Measurements from ENCODE around the gene GUCY1A1.
"Not testable (repeated sequence)": the region's sequence is repeated elsewhere in the genome, so short reads cannot be mapped to it uniquely, and the experiment has no call there.

Gene GUCY1A1

GRCh38 chr4:155643087-155643486, 23.6 kb upstream of the GUCY1A1 start:
- no peak for TF ChIP-seq CTCF (conservative IDR thresholded peaks at IDR 0.05)

DNA sequence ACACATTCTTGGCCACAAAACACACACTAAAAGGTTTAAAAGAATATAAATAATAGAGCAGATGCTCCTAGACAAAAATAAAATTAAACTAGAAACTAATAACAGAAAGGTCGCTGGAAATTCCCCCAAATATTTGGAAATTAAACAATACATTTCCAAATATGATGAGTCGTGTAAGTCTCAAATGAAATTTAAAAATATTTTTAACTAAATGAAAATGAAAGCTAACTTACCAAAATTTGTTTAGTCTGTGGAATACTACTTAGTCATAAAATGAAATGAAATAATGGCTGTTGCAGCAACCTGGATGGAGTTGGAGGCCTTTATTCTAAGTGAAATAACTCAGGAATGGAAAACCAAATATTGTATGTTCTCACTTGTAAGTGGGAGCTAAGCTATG, 20.6 kb upstream of the GUCY1A1 start:
- TF ChIP-seq ZFX (IDR thresholded peaks at IDR 0.05) = no peak
- TF ChIP-seq CTCF (conservative IDR thresholded peaks at IDR 0.05) = no peak
- no peak overlapping the region for H3K27ac ChIP-seq

More at GRCh38 chr4:155643087-155643486, 23.6 kb upstream of the GUCY1A1 start:
- no peak overlapping the region for H3K27ac ChIP-seq

GRCh38 chr4:155650785-155651184, 15.9 kb upstream of the GUCY1A1 start:
- not testable (repeated sequence) for H3K27ac ChIP-seq

- TF ChIP-seq CTCF (conservative IDR thresholded peaks at IDR 0.05) (no peak), ZFX (IDR thresholded peaks at IDR 0.05) (no peak)
- H3K27ac ChIP-seq = no peak overlapping the region
Measured at GRCh38 chr4:155653052-155653451, 13.6 kb upstream of the GUCY1A1 start.

GRCh38 chr4:155656025-155656424, 10.6 kb upstream of the GUCY1A1 start:
- no peak overlapping the region for H3K27ac ChIP-seq
- TF ChIP-seq CTCF (conservative IDR thresholded peaks at IDR 0.05) (no peak), ZFX (IDR thresholded peaks at IDR 0.05) (no peak)

DNA sequence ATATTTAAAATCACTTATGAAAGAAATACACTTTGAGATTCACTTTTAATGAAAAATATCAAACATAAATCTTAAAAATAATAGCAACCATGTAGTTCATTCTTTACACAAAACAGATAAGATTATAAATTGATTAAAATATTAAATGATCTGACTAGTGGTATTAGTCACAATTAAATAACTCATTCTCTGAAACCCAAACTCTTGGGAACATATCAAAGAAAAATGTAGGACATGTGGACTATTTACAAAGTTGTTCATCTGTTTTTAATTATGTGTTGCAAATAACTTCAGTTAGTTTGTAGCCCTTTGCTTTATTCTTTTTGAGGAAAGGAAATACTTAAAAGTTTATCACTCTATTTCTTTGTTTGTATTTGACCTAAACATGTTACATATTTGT, 9.5 kb upstream of the GUCY1A1 start:
- H3K27ac ChIP-seq = no peak overlapping the region
- TF ChIP-seq CTCF (conservative IDR thresholded peaks at IDR 0.05) (no peak), ZFX (IDR thresholded peaks at IDR 0.05) (no peak)

DNA sequence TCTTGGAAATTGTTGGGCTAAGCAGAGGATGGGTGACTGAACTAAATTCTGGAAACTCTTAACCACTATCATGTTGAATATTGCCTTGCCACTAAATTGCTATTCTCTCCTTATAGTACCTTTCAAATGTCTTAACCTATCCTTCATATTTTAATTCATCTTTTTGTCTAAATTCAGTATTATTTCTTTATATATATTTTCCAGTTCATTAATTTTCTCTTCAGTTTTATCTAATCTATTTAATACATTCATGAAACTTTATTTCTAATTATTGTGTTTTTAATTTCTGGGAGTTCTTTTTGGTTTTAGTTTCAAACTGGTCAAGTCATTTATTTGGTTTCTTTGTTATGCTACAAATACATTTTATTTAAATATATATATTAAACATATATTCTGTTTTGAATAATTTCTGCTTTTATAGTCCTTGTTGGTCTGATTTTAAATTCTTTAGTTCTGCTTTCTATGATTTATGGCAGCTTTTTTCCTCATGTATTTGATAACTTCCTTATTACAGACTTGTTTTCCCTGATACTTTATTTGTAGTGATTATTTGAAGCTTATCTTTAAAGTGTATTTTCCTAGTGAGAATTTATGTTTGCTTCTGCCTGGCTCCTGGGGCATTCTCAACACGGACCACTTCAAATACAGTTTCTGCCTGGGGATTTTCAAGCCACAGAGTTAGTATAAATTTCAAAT, 8.5 kb upstream of the GUCY1A1 start:
- TF ChIP-seq CTCF (conservative IDR thresholded peaks at IDR 0.05) (no peak), ZFX (IDR thresholded peaks at IDR 0.05) (no peak)
- no peak overlapping the region for H3K27ac ChIP-seq

DNA sequence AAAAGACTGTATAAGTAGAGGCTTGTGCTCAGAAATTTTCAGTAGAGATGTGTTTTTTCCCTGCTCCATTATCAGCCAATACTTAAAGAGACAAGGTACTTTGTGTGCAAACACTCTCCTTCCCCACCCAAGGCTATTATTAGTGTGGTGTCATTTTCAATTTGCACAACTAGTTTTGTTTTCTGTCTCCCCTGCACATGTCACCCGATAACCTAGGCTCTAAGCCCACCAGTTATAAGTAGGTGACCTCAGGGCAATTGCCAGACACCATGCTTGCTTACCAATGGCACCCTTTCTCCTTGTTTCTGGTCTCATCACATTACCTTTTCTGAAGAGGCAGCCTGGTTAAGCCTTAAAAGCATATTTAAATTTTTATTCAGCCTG, 8.0 kb upstream of the GUCY1A1 start:
- TF ChIP-seq ZFX (IDR thresholded peaks at IDR 0.05) (no peak), CTCF (conservative IDR thresholded peaks at IDR 0.05) (no peak)
- no peak overlapping the region for H3K27ac ChIP-seq
